SIG-M5 (cell line): ENCODE measurements around the gene NIPBL.
"Not testable (repeated sequence)": the region's sequence is repeated elsewhere in the genome, so short reads cannot be mapped to it uniquely, and the experiment has no call there.

Experiments
- DNase-seq: peaks from one replicate; lab custom pipeline; 2025; lab: John Stamatoyannopoulos, UW

Gene NIPBL

GRCh38 chr5:36876299-36876964 lies at the start of gene NIPBL:
TSS of gene NIPBL (plus strand) at chr5:36876769. CDS start at chr5:36953697, 76,928 bp downstream.
- peak; percentile 73 for DNase-seq

DNA sequence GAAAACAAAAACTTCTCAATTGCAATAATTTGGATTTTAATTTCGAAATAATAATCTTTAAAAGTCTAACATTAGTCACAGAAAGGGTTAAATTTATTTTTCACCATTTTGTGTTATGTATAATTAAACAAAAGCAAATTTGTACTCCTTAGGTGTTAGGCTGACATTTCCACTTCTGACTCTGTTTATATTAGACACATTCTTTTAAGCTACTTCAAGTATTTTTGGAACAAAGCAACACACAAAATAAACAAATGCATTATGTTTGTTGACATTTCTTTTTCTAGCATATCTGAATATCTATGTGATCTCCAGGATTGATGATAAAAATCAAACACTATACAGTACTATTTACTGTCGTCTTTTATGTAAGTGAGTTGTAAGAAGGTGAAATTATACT lies 44.3 kb upstream of the NIPBL start:
- no peak for DNase-seq

DNA sequence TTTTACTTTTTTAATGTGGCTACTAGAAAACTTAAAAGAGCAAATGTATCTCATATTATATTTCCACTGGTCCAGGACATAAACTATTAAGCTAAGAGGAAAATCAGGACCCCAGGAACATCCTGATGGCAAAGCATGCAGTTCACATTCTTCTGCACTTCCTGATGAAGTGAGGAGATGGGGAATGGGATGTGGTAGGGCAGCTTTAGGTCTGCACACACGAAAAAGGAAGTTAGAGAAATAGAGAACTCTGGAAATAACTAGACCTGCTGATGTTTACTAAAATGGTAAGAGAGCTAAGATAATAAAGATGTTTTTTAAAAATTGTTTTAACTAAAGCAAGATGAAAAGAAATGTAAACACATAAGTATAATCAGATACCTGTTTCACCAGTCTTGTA lies 39.7 kb upstream of the NIPBL start:
- DNase-seq: no peak

GRCh38 chr5:36839489-36840476 lies 36.8 kb upstream of the NIPBL start:
- DNase-seq: no peak

DNA sequence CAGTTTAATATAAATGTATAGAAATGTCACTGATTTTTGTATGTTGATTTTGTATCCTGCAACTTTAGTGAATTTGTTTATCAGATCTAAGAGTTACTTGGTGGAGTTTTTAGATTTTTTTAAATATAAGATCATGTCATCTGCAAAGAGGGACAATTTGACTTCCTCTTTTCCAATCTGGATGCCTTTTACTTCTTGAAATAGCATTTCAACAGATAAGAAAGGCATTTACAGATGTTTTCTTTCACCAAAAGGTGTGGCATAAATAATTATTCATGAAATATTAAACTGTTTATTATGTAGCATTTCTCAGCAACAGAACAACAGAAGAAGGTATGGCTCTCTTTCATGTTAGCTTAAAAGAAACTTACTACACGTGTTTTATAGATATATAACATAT lies 34.9 kb upstream of the NIPBL start:
- DNase-seq: no peak

DNA sequence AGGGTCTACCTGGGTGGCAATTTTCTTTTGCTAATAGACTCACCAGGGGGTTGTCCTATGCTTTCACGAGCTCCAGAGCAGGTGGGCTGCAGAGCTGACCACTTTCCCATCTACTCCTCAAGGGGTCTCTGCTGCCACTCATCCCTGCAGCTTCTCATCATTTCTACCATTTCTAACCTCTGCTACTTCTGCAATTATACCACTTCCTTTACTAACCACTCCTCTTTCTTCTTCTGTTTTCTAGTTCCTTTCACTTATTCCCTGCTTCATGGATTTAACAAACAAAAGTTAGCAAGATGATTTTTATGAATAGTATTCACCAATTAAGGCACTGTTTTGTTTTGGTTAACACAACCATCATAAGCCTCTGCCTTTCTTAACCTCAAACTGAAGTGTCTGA lies 34.5 kb upstream of the NIPBL start:
- DNase-seq: no peak

GRCh38 chr5:36844305-36844704 lies 32.3 kb upstream of the NIPBL start:
- DNase-seq: no peak

- DNase-seq: not testable (repeated sequence)
Measured at GRCh38 chr5:36848545-36848944, 28.0 kb upstream of the NIPBL start.

- not testable (repeated sequence) for DNase-seq
Measured at GRCh38 chr5:36852903-36853302, 23.7 kb upstream of the NIPBL start.

GRCh38 chr5:36854402-36855140 lies 22.0 kb upstream of the NIPBL start:
- no peak for DNase-seq

- DNase-seq: no peak
Measured at GRCh38 chr5:36855141-36855495, 21.5 kb upstream of the NIPBL start.

DNA sequence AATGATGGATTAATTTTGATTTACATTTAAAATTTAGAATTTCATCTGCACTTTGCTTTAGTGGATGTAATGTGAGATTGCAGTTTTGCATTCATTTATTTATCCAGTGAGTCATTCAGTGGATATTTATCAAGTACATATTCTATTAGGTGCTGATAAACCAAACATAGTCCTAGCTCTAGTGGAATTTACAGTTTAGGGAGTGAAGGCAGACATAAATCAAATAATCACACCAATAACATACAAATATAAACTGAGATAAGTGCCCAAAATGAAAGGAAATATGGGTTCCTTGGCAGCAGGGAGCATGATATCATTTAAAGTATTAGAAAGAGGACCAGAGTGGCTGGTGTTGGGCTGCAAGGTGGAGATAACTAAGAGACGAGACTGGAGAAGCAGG lies 14.7 kb upstream of the NIPBL start:
- no peak for DNase-seq

DNA sequence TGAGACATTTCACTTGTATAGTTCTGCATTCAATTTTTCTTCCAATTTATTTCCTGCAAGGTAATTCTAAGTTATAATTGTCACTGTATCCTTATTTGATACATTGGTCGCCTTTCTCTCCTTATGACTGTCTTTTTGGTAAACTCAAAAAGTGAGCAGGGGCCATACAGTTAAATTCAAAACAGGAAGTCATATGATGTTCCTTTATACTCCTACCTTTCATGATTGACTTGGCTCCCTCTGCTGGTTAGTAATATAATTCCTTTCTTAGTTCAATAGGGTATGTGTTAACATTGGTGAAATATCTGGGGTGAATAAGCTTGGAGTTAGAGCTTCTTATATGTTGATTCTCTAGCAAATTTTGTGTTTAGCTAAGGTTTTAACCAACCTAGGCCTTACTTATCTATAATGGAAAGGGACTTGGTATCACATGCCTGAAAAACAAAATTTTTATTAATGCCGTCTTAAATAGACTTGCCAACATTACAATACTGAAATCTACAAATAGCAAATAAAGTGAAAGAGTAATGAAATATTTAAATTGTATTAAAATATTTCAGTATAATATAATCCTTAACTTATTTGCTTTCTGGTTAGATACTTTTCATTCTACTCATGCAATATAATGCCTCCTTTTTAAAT lies 6.0 kb upstream of the NIPBL start:
- peak; percentile 62 for DNase-seq

GRCh38 chr5:36874465-36874864 lies 2.1 kb upstream of the NIPBL start:
- DNase-seq: no peak

DNA sequence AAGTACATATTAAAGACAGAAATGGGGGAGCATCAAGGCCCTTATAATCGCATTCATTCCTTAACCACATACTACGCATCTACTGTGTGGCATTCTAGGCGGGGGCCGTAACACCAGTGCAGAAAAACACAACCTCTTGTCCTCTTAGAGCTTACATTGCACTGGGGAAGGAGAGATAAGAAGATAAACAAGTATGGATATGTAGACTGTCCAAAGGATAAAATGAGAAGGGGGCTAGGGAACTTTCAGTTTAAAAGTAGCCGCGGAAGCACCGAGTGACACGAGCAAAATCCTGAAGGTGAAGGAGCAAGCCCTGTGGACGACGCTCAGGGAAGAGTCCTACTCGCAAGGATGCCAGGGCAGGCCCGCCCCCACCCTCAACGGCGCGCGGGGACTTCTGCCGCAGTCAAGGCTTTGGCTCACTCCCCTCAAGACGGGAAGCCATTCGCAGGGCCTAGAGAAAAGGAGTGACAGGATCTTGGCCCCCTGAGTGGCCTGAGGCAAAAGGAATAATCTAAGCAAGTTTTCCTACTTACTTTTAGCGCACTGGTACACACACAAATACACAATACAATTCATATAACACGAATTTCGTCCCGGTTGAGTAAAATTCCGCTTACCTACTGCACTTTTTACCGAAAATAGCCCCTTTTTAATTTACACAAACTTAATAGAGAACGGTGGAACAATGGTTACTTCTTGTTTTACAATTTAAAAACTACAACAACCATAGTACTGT lies 1.3 kb upstream of the NIPBL start:
- no peak for DNase-seq

- no peak for DNase-seq
Measured at GRCh38 chr5:36875790-36876298, 725 bp upstream of the NIPBL start.

- no peak for DNase-seq
Measured at GRCh38 chr5:36876965-36877666, 547 bp downstream of the NIPBL start.

DNA sequence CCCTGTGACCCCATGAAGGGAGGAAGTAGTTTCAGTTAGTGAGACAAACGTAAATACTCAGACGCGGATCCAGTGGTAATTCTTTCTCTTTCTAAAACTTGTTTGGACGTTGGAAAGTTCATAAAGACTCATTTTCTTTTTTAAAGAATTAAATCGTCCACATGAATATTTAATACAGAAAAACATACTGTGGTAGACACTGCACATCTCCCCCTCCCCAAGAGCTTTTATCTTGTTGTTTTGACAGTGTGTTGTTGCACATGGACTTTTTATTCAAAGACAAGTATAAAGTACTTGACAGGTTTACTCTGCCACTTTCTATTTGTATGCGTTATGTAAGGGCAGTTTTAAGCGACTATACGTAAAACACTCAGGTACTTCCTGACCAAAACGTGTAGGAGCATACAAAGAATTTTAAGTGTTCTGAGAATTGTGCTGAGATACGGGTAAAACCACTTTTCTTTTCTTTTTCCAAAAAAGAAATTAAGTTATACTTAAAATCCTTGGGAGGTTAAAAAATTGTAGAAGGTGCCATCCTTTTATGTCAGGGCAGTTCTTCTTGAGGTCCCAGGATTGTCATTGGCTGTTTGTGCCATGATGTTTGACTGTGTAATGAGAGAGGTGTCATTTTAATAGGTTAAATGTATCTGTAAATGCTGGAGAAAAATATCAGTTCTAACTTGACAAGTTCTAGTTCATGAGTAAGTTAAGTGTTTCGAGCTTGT lies 1.3 kb downstream of the NIPBL start:
- no peak for DNase-seq

DNA sequence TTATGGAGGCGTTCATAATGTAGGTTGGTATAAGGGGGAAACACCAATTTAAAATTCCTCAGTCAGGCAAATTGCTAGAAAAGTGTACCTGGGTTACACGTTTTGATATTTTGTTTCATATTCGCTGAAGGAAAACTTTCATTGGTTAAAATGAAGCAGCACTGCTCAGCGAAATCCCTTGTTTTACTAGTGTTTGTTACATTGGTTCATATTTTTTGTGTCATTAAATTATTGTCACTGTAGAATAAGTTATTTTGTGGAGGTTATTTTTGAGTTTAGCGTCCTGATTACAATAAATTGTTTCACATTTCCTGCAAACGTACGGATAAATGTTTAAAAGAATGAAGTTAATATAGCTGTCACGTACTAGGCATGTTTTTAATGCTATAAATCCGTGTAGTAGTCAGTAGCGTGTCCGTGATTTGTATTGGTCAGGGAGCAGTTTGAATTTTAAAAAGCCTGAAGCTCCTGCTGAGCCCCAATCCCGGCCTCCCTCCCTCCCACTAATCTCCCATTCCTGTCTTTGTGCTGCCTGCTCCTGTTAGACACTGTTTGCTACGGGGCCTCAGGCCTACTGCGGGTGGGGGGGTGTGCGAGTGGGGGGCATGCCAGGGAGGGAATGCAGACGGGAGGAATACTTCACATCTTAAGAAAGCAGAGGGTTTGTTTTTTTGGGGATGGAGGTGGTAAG lies 2.0 kb downstream of the NIPBL start:
- no peak for DNase-seq
